H9 (cell line): ENCODE data around the gene BMERB1. TPM values are rescaled to one million over a fixed set of nuclear protein-coding genes. Genes with fewer than 3 reads are reported as not detected.
A peak's percentile ranks its signal among the peaks of the same experiment; 100 is the strongest.

Experiments used
- DNase-seq: peaks from one replicate; pipeline ENCODE4 v3.0.0-alpha.2; 2017
- H2AFZ ChIP-seq: one replicate; pipeline ENCODE4 v1.6.1; 2013; ENCODE audit warnings: mild to moderate bottlenecking, low read length, control low read depth, moderate library complexity
- H2AK5ac ChIP-seq: 2 replicates; pipeline ENCODE4 v1.6.1; 2013; ENCODE audit warnings: low read length, control low read depth, mixed read lengths; ENCODE audit not compliant: insufficient read length
- H2BK120ac ChIP-seq: one replicate; pipeline ENCODE4 v1.6.1; 2013; ENCODE audit warnings: low read depth, mild to moderate bottlenecking, low read length, control low read depth, inconsistent platforms; ENCODE audit not compliant: poor library complexity, severe bottlenecking
- H2BK12ac ChIP-seq: 2 replicates; pipeline ENCODE4 v1.6.1; 2013; ENCODE audit warnings: low read length, control low read depth, mixed read lengths, low read depth; ENCODE audit not compliant: insufficient read length
- H2BK15ac ChIP-seq: 2 replicates; pipeline ENCODE4 v1.6.1; 2013; ENCODE audit warnings: low read depth, low read length, control low read depth
- H2BK20ac ChIP-seq: one replicate; pipeline ENCODE4 v1.6.1; 2013; ENCODE audit warnings: low read depth, mild to moderate bottlenecking, low read length, control low read depth, inconsistent platforms; ENCODE audit not compliant: poor library complexity, severe bottlenecking
- H2BK5ac ChIP-seq: 2 replicates; pipeline ENCODE4 v1.6.1; 2013; ENCODE audit warnings: low read length, control low read depth, mixed read lengths; ENCODE audit not compliant: insufficient read length
- H3K14ac ChIP-seq: 2 replicates; pipeline ENCODE4 v1.6.1; 2013; ENCODE audit warnings: low read length, control low read depth; ENCODE audit not compliant: insufficient read depth
- H3K18ac ChIP-seq: 2 replicates; pipeline ENCODE4 v1.6.1; 2013; ENCODE audit warnings: low read depth, mild to moderate bottlenecking, mixed read lengths, low read length, control low read depth; ENCODE audit not compliant: insufficient read length
- H3K23ac ChIP-seq: 2 replicates; pipeline ENCODE4 v1.6.1; 2013; ENCODE audit warnings: low read length, control low read depth, mixed read lengths, low read depth; ENCODE audit not compliant: insufficient read length
- H3K23me2 ChIP-seq: 2 replicates; pipeline ENCODE4 v1.6.1; 2013; ENCODE audit warnings: low read depth, mild to moderate bottlenecking, mixed read lengths, low read length, control low read depth; ENCODE audit not compliant: insufficient read length, poor library complexity, severe bottlenecking
- H3K27ac ChIP-seq: 2 replicates; pipeline ENCODE4 v1.5.1; 2013; ENCODE audit warnings: low read length, control low read depth, mixed read lengths, low read depth; ENCODE audit not compliant: insufficient read length
- H3K27me3 ChIP-seq: 2 replicates; pipeline ENCODE4 v1.6.1; 2013; ENCODE audit warnings: low read length, control low read depth, inconsistent platforms; ENCODE audit not compliant: insufficient read depth
- H3K4ac ChIP-seq: 2 replicates; pipeline ENCODE4 v1.6.1; 2013; ENCODE audit warnings: low read depth, mild to moderate bottlenecking, control low read depth, inconsistent platforms, low read length, moderate library complexity
- H3K4me1 ChIP-seq: 2 replicates; pipeline ENCODE4 v1.6.1; 2013; ENCODE audit warnings: low read length, control low read depth, inconsistent platforms; ENCODE audit not compliant: insufficient read depth
- H3K4me2 ChIP-seq: 2 replicates; pipeline ENCODE4 v1.6.1; 2013; ENCODE audit warnings: low read length, control low read depth, mixed read lengths; ENCODE audit not compliant: insufficient read length, insufficient read depth
- H3K56ac ChIP-seq: 2 replicates; pipeline ENCODE4 v1.6.1; 2013; ENCODE audit warnings: low read depth, mild to moderate bottlenecking, mixed read lengths, low read length, control low read depth; ENCODE audit not compliant: insufficient read length
- H3K79me1 ChIP-seq: 2 replicates; pipeline ENCODE4 v1.6.1; 2013; ENCODE audit warnings: low read depth, mild to moderate bottlenecking, moderate library complexity, low read length, control low read depth, inconsistent platforms; ENCODE audit not compliant: insufficient read depth, poor library complexity, severe bottlenecking
- H3K79me2 ChIP-seq: 2 replicates; pipeline ENCODE4 v1.6.1; 2013; ENCODE audit warnings: low read length, control low read depth, inconsistent platforms; ENCODE audit not compliant: insufficient read depth
- H3K9ac ChIP-seq: 2 replicates; pipeline ENCODE4 v1.6.1; 2013; ENCODE audit warnings: low read length, control low read depth, mixed read lengths; ENCODE audit not compliant: insufficient read length; ENCODE audit errors: extremely low read depth
- H3K9me3 ChIP-seq: one replicate; pipeline ENCODE4 v1.6.1; 2013; ENCODE audit warnings: low read depth, low read length, inconsistent platforms; ENCODE audit not compliant: control insufficient read depth
- H3T11ph ChIP-seq: one replicate; pipeline ENCODE4 v1.6.1; 2013; ENCODE audit warnings: mild to moderate bottlenecking, low read length, control low read depth, inconsistent platforms
- H4K20me1 ChIP-seq: one replicate; pipeline ENCODE4 v1.6.1; 2013; ENCODE audit not compliant: control insufficient read depth, insufficient read length, insufficient read depth
- H4K5ac ChIP-seq: 2 replicates; pipeline ENCODE4 v1.6.1; 2013; ENCODE audit warnings: low read depth, mild to moderate bottlenecking, mixed read lengths, low read length, control low read depth; ENCODE audit not compliant: insufficient read length
- H4K8ac ChIP-seq: replicated peaks from 2 replicates; pipeline ENCODE4 v1.6.1; 2013; ENCODE audit warnings: low read length, control low read depth, mixed read lengths, low read depth; ENCODE audit not compliant: insufficient read length
- H4K91ac ChIP-seq: 2 replicates; pipeline ENCODE4 v1.6.1; 2013; ENCODE audit warnings: low read depth, mild to moderate bottlenecking, moderate library complexity, mixed read lengths, low read length, control low read depth; ENCODE audit not compliant: insufficient read length
- H3K27ac Mint-ChIP-seq, 3 experiments: 2 replicates in 2 of 3; 3 replicates in 1 of 3; pipeline ENCODE4 v1.8.0; 2020 to 2021; ENCODE audit warnings: mixed read lengths in 3 of 3, mild to moderate bottlenecking in 1 of 3, moderate library complexity in 1 of 3
- H3K27me3 Mint-ChIP-seq: 2 replicates; pipeline ENCODE4 v1.8.0; 2021; ENCODE audit warnings: low read depth, mild to moderate bottlenecking, moderate library complexity, mixed read lengths
- H3K36me3 Mint-ChIP-seq, 3 experiments: 2 replicates in 2 of 3; 3 replicates in 1 of 3; pipeline ENCODE4 v1.8.0; 2020 to 2021; ENCODE audit warnings: low read depth in 3 of 3, mixed read lengths in 3 of 3; ENCODE audit not compliant: insufficient read depth in 1 of 3
- H3K4me1 Mint-ChIP-seq, 2 experiments: 2 replicates each; pipeline ENCODE4 v1.8.0; 2020; ENCODE audit warnings: mixed read lengths in 2 of 2
- H3K4me3 Mint-ChIP-seq, 2 experiments: 2 replicates in 1 of 2; 3 replicates in 1 of 2; pipeline ENCODE4 v1.8.0; 2020 to 2021; ENCODE audit warnings: mild to moderate bottlenecking in 2 of 2, mixed read lengths in 2 of 2, moderate library complexity in 1 of 2
- H3K9me3 Mint-ChIP-seq, 2 experiments: 2 replicates in 1 of 2; 3 replicates in 1 of 2; pipeline ENCODE4 v1.8.0; 2020; ENCODE audit warnings: mild to moderate bottlenecking in 2 of 2, mixed read lengths in 2 of 2, moderate library complexity in 1 of 2
- CTCF ChIP-seq: fragments of 200-600 bp; sonication (generic); conservative IDR thresholded peaks from 3 replicates; pipeline ENCODE4 v1.8.0; 2021; ENCODE audit warnings: antibody characterized with exemption, mild to moderate bottlenecking
- WGBS: extraction: QIAGEN DNeasy Blood & Tissue Kit; methylation state at CpG from one replicate; pipeline ENCODE4 v1.1.7; 2013; ENCODE audit warnings: missing lambda C conversion rate, low lambda C conversion rate, mixed read lengths; ENCODE audit not compliant: insufficient read length; ENCODE audit errors: extremely low coverage; 5-methylcytosine and 5-hydroxymethylcytosine counted together
- total RNA-seq: library from RNA; stranded (reverse); gene quantifications from 2 replicates; pipeline ENCODE4 v1.2.1, GENCODE V29; 2021

Gene BMERB1
- total RNA-seq, 1 experiment from 2014 or later = 19.5 TPM

DNA sequence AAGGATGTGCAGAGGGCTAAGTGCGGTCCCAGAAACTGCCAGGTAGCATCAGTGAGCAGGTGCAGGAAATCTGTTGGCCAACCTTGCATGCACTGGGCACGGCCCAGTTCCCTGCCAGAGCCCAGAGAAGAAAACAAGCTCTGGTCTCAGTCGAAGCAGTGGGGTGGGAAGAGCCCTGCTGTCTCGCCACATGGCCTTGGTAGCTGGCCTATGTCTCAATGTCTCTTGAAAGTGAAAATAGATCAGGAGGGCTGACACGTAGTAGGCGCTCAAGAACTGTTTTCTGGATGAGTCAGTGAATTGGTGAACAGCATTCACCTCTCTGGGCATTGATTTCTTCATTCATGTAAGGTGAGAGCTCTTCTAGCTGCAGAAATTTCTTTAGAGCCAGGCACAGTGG is 118.1 kb downstream of the BMERB1 start:
- Histone ChIP-seq H2BK20ac (no peak overlapping the region), H3K9ac (no peak overlapping the region), H3K9me3 (no peaks in the 10 kb centered on the region), H2BK5ac (no peak overlapping the region), H3K27me3 (no peaks in the 10 kb centered on the region), H3K14ac (no peak overlapping the region), H3K23me2 (no peaks in the 10 kb centered on the region), H3K23ac (no peak overlapping the region), H3K27ac (no peak overlapping the region), H2AFZ (no peak overlapping the region), H2BK120ac (no peak overlapping the region), H4K8ac (no peak overlapping the region), H2BK12ac (no peak overlapping the region), H4K20me1 (no peaks in the 10 kb centered on the region), H3K56ac (no peak overlapping the region), H3T11ph (no peak overlapping the region), H3K4ac (no peak overlapping the region), H4K5ac (no peak overlapping the region), H3K18ac (no peak overlapping the region), H3K4me1 (no peaks in the 10 kb centered on the region), H3K4me2 (no peak overlapping the region), H2AK5ac (no peak overlapping the region), H2BK15ac (no peak overlapping the region), H3K79me1 (no peaks in the 10 kb centered on the region), H3K79me2 (no peaks in the 10 kb centered on the region), H4K91ac (no peak overlapping the region)
- peaks cover 0 to 1% (median 0%) of the 10 kb centered on the region in 3 experiments; a peak in 1 of 7 replicates for H3K36me3 Mint-ChIP-seq
- whole genome bisulfite sequencing = no CpG with 5 or more reads among the region's 6 CpGs
- H3K9me3 Mint-ChIP-seq = no peaks in the 10 kb centered on the region
- DNase-seq = no peak
- H3K4me1 Mint-ChIP-seq = peaks cover 11 to 13% of the 10 kb centered on the region in 2 experiments
- H3K27me3 Mint-ChIP-seq = no peaks in the 10 kb centered on the region
- no peak overlapping the region for H3K4me3 Mint-ChIP-seq
- H3K27ac Mint-ChIP-seq = peak overlapping the region in 1 of 3 experiments; percentile 27; a peak in 1 of 7 replicates
- no peak for TF ChIP-seq CTCF
